ENCODE data around the gene OPCML.

The OPCML gene

GRCh38 chr11:133048270-133048669 lies 484.0 kb downstream of the OPCML start:
- Histone ChIP-seq H3K9me3 (ENCODE audit: control insufficient read depth, insufficient read depth, low read length) (no peaks in the 10 kb centered on the region), H3K79me2 (ENCODE audit: control insufficient read depth, low read length) (no peaks in the 10 kb centered on the region), H3K4me3 (ENCODE audit: low read length) (no peak overlapping the region), H3K9me2 (replicated peaks; ENCODE audit: control insufficient read depth, low read length) (no peaks in the 10 kb centered on the region), H3K36me3 (ENCODE audit: control insufficient read depth, low read length) (no peaks in the 10 kb centered on the region), H3K4me1 (ENCODE audit: control insufficient read depth, low read length) (no peaks in the 10 kb centered on the region), H3F3A (ENCODE audit: control insufficient read depth, insufficient read depth) (no peaks in the 10 kb centered on the region), H4K20me1 (ENCODE audit: control insufficient read depth, insufficient read depth, low read depth, low read length) (no peaks in the 10 kb centered on the region), H3K4me2 (ENCODE audit: low read length) (no peak overlapping the region), H3K27me3 (ENCODE audit: control insufficient read depth, low read length) (no peaks in the 10 kb centered on the region), H3K27ac (ENCODE audit: low read depth, low read length) (no peak overlapping the region)
- TF ChIP-seq CTCF (IDR thresholded peaks at IDR 0.05; ENCODE audit: low read depth, low read length, poor library complexity, severe bottlenecking) (no peak), EZH2phosphoT487 (IDR thresholded peaks at IDR 0.05; ENCODE audit: borderline replicate concordance, low read length) (no peak)

GRCh38 chr11:133047771-133048115 lies 484.6 kb downstream of the OPCML start:
- no peaks in the 10 kb centered on the region for H3F3A ChIP-seq (ENCODE audit: control insufficient read depth, insufficient read depth)
- no peaks in the 10 kb centered on the region for H3K36me3 ChIP-seq (ENCODE audit: control insufficient read depth, low read length)
- H3K27ac ChIP-seq (ENCODE audit: low read depth, low read length) = no peak overlapping the region
- TF ChIP-seq CTCF (IDR thresholded peaks at IDR 0.05; ENCODE audit: low read depth, low read length, poor library complexity, severe bottlenecking) (no peak), EZH2phosphoT487 (IDR thresholded peaks at IDR 0.05; ENCODE audit: borderline replicate concordance, low read length) (no peak)
- no peak overlapping the region for H3K4me2 ChIP-seq (ENCODE audit: low read length)
- H3K4me1 ChIP-seq (ENCODE audit: control insufficient read depth, low read length) = no peaks in the 10 kb centered on the region
- no peaks in the 10 kb centered on the region for H3K9me3 ChIP-seq (ENCODE audit: control insufficient read depth, insufficient read depth, low read length)
- H3K9me2 ChIP-seq (replicated peaks; ENCODE audit: control insufficient read depth, low read length) = no peaks in the 10 kb centered on the region
- H3K4me3 ChIP-seq (ENCODE audit: low read length) = no peak overlapping the region
- H3K27me3 ChIP-seq (ENCODE audit: control insufficient read depth, low read length) = no peaks in the 10 kb centered on the region
- H4K20me1 ChIP-seq (ENCODE audit: control insufficient read depth, insufficient read depth, low read depth, low read length) = no peaks in the 10 kb centered on the region
- H3K79me2 ChIP-seq (ENCODE audit: control insufficient read depth, low read length) = no peaks in the 10 kb centered on the region

GRCh38 chr11:133047036-133047770 lies 485.1 kb downstream of the OPCML start:
- H3K4me2 ChIP-seq (ENCODE audit: low read length) = no peak overlapping the region
- H3K9me3 ChIP-seq (ENCODE audit: control insufficient read depth, insufficient read depth, low read length) = no peaks in the 10 kb centered on the region
- no peaks in the 10 kb centered on the region for H3K27me3 ChIP-seq (ENCODE audit: control insufficient read depth, low read length)
- no peaks in the 10 kb centered on the region for H3K36me3 ChIP-seq (ENCODE audit: control insufficient read depth, low read length)
- H4K20me1 ChIP-seq (ENCODE audit: control insufficient read depth, insufficient read depth, low read depth, low read length) = no peaks in the 10 kb centered on the region
- no peaks in the 10 kb centered on the region for H3K4me1 ChIP-seq (ENCODE audit: control insufficient read depth, low read length)
- no peaks in the 10 kb centered on the region for H3K79me2 ChIP-seq (ENCODE audit: control insufficient read depth, low read length)
- H3K27ac ChIP-seq (ENCODE audit: low read depth, low read length) = no peak overlapping the region
- no peaks in the 10 kb centered on the region for H3K9me2 ChIP-seq (replicated peaks; ENCODE audit: control insufficient read depth, low read length)
- no peak for TF ChIP-seq CTCF (IDR thresholded peaks at IDR 0.05; ENCODE audit: low read depth, low read length, poor library complexity, severe bottlenecking)
- no peak for TF ChIP-seq EZH2phosphoT487 (IDR thresholded peaks at IDR 0.05; ENCODE audit: borderline replicate concordance, low read length)
- no peak overlapping the region for H3K4me3 ChIP-seq (ENCODE audit: low read length)
- no peaks in the 10 kb centered on the region for H3F3A ChIP-seq (ENCODE audit: control insufficient read depth, insufficient read depth)

Data from DOHH2 (cell line).